Ecto neural progenitor cell (in vitro differentiated cells): ENCODE data around the gene RIOK2.

Source experiments
- DNase-seq: peaks from one replicate; pipeline ENCODE4 v3.0.0-alpha.2; 2018; ENCODE audit warnings: low spot score

Gene RIOK2

GRCh38 chr5:97124335-97124734 lies 58.7 kb downstream of the RIOK2 start:
- DNase-seq: no peak

- DNase-seq: no peak
Observed at GRCh38 chr5:97121848-97122247, 61.2 kb downstream of the RIOK2 start.

- DNase-seq: no peak
Observed at GRCh38 chr5:97120195-97120594, 62.9 kb downstream of the RIOK2 start.

GRCh38 chr5:97119007-97119390 lies 64.0 kb downstream of the RIOK2 start:
- no peak for DNase-seq

GRCh38 chr5:97118261-97119006 lies 64.6 kb downstream of the RIOK2 start:
- DNase-seq: no peak

- no peak for DNase-seq
Observed at GRCh38 chr5:97115932-97116331, 67.1 kb downstream of the RIOK2 start.

GRCh38 chr5:97112230-97112629 lies 70.8 kb downstream of the RIOK2 start:
- DNase-seq: no peak

- no peak for DNase-seq
Observed at GRCh38 chr5:97111616-97112015, 71.4 kb downstream of the RIOK2 start.

- no peak for DNase-seq
Observed at GRCh38 chr5:97111004-97111403, 72.0 kb downstream of the RIOK2 start.
